Fibroblast of skin of right quadriceps (primary cell): Measurements from ENCODE around the gene SLF2.
A peak's percentile ranks its signal among the peaks of the same experiment; 100 is the strongest.

Experiments
- DNase-seq: peaks from one replicate; pipeline ENCODE4 v3.0.0-alpha.2; 2013

SLF2 gene

GRCh38 chr10:101000915-101001658 lies 88.3 kb downstream of the SLF2 start:
- peak; percentile 68 for DNase-seq

GRCh38 chr10:101001659-101002035 lies 88.9 kb downstream of the SLF2 start:
- no peak for DNase-seq

- no peak for DNase-seq
Measured at GRCh38 chr10:101002456-101002855, 89.7 kb downstream of the SLF2 start.

- no peak for DNase-seq
Measured at GRCh38 chr10:101003639-101004206, 91.0 kb downstream of the SLF2 start.

GRCh38 chr10:101005361-101005760 lies 92.6 kb downstream of the SLF2 start:
- no peak for DNase-seq

- no peak for DNase-seq
Measured at GRCh38 chr10:101005869-101006567, 93.3 kb downstream of the SLF2 start.

GRCh38 chr10:101006593-101007098 lies 93.9 kb downstream of the SLF2 start:
- no peak for DNase-seq

GRCh38 chr10:101007099-101007711 lies 94.4 kb downstream of the SLF2 start:
- no peak for DNase-seq

GRCh38 chr10:101007915-101008822 lies 95.4 kb downstream of the SLF2 start:
- no peak for DNase-seq

GRCh38 chr10:101008823-101009423 lies 96.2 kb downstream of the SLF2 start:
- no peak for DNase-seq

- no peak for DNase-seq
Measured at GRCh38 chr10:101010329-101010728, 97.6 kb downstream of the SLF2 start.

- DNase-seq = no peak
Measured at GRCh38 chr10:101011517-101012423, 99.0 kb downstream of the SLF2 start.

- peak; percentile 94 for DNase-seq
Measured at GRCh38 chr10:101012525-101013364, 100.0 kb downstream of the SLF2 start.

- no peak for DNase-seq
Measured at GRCh38 chr10:101013365-101013825, 100.6 kb downstream of the SLF2 start.

- DNase-seq = peak; percentile 59
Measured at GRCh38 chr10:101014230-101014884, 101.6 kb downstream of the SLF2 start.
